Activated naive CD8-positive, alpha-beta T cell treated with anti-CD3 and anti-CD28 coated beads, Interleukin-2, amount 10 ng/mL, durations not matched to agents 7 days and 5 days (primary cell): ENCODE data around the gene FAM237A. TPM values are rescaled to one million over a fixed set of nuclear protein-coding genes. Genes with fewer than 3 reads are reported as not detected.

ENCODE experiments used
- total RNA-seq, 2 experiments: library from RNA; stranded (reverse); gene quantifications; one replicate each; pipeline ENCODE4 v1.2.3, GENCODE V29; 2021

FAM237A gene
- total RNA-seq, 2 experiments from 2014 or later: not detected

Other genes with a start within 250 kb of the FAM237A start
- gene ADAM23, start 199.0 kb upstream of the FAM237A start, total RNA-seq: 1 to 10 TPM; 1.7 to 3.1 TPM
- gene DYTN, start 75.9 kb downstream of the FAM237A start, total RNA-seq: not detected
- under 1 TPM; 0.34 to 0.44 TPM for gene MDH1B, start 122.8 kb downstream of the FAM237A start, total RNA-seq
- 10 to 100 TPM; 17.8 to 19.8 TPM for gene FASTKD2, start 123.1 kb downstream of the FAM237A start, total RNA-seq